Duodenal mucosa (tissue), 2 donors: ENCODE results near the gene CYP1A2.
"Not testable (repeated sequence)": the region's sequence is repeated elsewhere in the genome, so short reads cannot be mapped to it uniquely, and the experiment has no call there.

Source experiments
- H3K27ac ChIP-seq: one replicate; pipeline ENCODE4 v1.7.0; 2013; ENCODE audit warnings: low read depth, low read length
- H3K27me3 ChIP-seq, 2 donors: one replicate each; pipeline ENCODE4 v1.7.0; 2013; ENCODE audit warnings: low read length in 2 of 2, control low read depth in 1 of 2; ENCODE audit not compliant: insufficient read depth in 2 of 2, control insufficient read depth in 1 of 2
- H3K36me3 ChIP-seq, 2 donors: one replicate each; pipeline ENCODE4 v1.7.0; 2013; ENCODE audit warnings: low read length in 2 of 2, control low read depth in 1 of 2; ENCODE audit not compliant: insufficient read depth in 2 of 2, control insufficient read depth in 1 of 2
- H3K4me1 ChIP-seq, 2 donors: one replicate each; pipeline ENCODE4 v1.7.0; 2013; ENCODE audit warnings: low read length in 2 of 2, control low read depth in 1 of 2; ENCODE audit not compliant: insufficient read depth in 2 of 2, control insufficient read depth in 1 of 2
- H3K4me3 ChIP-seq, 2 donors: one replicate each; pipeline ENCODE4 v1.7.0; 2013; ENCODE audit warnings: low read length in 2 of 2, low read depth in 1 of 2
- H3K9ac ChIP-seq, 2 donors: one replicate each; pipeline ENCODE4 v1.7.0; 2013; ENCODE audit warnings: low read length in 2 of 2, low read depth in 1 of 2
- H3K9me3 ChIP-seq, 2 donors: one replicate each; pipeline ENCODE4 v1.7.0; 2013; ENCODE audit warnings: low read length in 2 of 2, control low read depth in 1 of 2; ENCODE audit not compliant: control insufficient read depth in 1 of 2

Gene CYP1A2

DNA sequence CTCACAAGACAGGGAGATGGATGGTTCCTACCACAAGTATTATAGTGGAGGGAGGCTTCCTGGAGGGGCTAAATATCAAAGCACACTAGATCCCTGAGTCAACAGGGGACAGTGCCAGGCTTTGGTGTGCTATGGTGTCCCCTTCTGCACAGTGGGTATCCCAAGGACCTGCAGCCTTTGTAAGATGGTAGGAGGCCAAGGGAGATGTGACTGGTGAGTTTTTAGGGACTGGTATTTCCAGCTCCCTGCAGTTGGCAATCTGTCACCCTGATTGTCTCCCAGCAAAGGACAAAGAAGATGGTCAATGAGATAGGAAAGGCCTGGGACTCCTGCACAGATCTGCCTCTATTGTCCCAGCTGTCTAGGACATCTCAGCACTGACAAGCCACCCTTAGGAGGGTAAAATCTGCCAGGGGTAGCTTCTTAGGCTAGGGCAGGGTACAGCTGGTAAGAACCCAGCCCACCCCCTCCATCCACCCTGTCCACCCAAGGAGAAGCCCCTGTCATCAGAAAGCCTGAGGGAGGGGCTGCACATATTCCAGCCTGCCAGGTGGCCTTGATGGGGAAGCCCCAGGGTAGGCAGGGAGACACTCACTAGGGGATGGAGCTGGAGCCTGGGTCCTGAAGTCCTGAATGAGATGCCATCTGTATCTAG is 23.9 kb upstream of the CYP1A2 start:
- H3K4me3 ChIP-seq = no peak overlapping the region
- no peak overlapping the region for H3K27ac ChIP-seq
- H3K9ac ChIP-seq = peak overlapping the region in 1 of 2 donors; percentile 3
- no peaks in the 10 kb centered on the region for H3K36me3 ChIP-seq
- peaks cover 7 to 16% of the 10 kb centered on the region in 2 donors for H3K4me1 ChIP-seq
- H3K27me3 ChIP-seq = peaks cover 14 to 19% of the 10 kb centered on the region in 2 donors
- H3K9me3 ChIP-seq = no peaks in the 10 kb centered on the region

- no peaks in the 10 kb centered on the region for H3K9me3 ChIP-seq
- H3K36me3 ChIP-seq = no peaks in the 10 kb centered on the region
- peaks cover 14 to 18% of the 10 kb centered on the region in 2 donors for H3K27me3 ChIP-seq
- peaks cover 7 to 16% of the 10 kb centered on the region in 2 donors for H3K4me1 ChIP-seq
- H3K9ac ChIP-seq = peak within 1 kb of the TSS; percentile 3 to 12
- no peak within 1 kb of the TSS for H3K27ac ChIP-seq
- H3K4me3 ChIP-seq = peak within 1 kb of the TSS; percentile 72
These were observed 23.3 kb upstream of the CYP1A2 start, which contains the start of gene CYP1A1 for GRCh38 chr15:74725225-74725774. Gene CYP1A1, minus strand, starts transcription at chr15:74725528. Its CDS starts 2,431 bp downstream, at chr15:74723097.

DNA sequence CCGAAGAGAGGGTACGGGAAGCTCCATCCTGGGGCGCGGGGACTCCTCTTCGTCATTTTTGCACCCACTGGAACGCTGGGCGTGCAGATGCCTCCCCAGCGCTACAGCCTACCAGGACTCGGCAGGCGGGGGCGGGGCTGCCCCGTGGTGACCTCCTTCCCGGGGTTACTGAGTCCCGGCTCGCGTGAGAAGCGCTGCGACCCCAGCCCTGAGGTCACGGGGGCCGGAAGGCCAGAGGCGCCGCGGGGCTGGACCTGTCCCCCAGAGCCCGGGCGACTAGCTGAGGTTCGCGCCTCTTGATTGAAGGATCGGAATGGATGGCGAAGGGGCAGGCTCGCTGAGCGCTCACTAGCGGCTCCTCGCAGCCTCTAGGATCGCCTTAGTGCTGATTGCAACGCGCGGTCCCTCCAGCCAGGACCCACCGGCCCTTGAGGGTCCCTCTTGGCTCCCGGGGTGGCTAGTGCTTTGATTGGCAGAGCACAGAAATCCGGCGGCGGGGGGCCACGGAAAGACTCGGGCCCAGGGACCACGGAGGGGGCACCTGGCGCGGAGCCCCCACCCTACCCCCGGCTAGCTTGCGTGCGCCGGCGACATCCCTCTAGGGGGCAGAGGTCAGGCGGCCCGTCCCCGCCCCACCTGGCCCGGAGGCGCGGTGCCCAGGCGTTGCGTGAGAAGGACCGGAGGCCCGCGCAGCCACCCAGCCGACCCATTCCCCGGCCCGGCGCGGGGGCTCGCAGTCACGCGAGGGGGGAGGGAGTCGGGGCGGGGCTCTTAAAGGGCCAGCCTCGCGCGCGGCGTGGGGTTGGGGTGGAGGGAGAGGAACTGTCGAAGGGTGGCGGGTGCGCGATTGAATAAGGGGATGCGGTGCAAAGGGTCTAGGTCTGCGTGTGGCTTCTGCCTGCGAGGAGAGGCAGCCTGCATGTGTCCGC is 22.5 kb upstream of the CYP1A2 start:
- Histone ChIP-seq H3K27ac (no peak overlapping the region), H3K9me3 (no peaks in the 10 kb centered on the region), H3K36me3 (no peaks in the 10 kb centered on the region), H3K4me1 (peaks cover 8 to 16% of the 10 kb centered on the region in 2 donors), H3K9ac (peak overlapping the region in 1 of 2 donors; percentile 25), H3K27me3 (peaks cover 14 to 16% of the 10 kb centered on the region in 2 donors), H3K4me3 (peak overlapping the region; percentile 72)

GRCh38 chr15:74726774-74727164 is 21.9 kb upstream of the CYP1A2 start:
- H3K4me3 ChIP-seq = peak overlapping the region; percentile 72
- peaks cover 13 to 20% of the 10 kb centered on the region in 2 donors for H3K27me3 ChIP-seq
- no peaks in the 10 kb centered on the region for H3K9me3 ChIP-seq
- peak overlapping the region in 1 of 2 donors; percentile 25 for H3K9ac ChIP-seq
- H3K4me1 ChIP-seq = peaks cover 13 to 16% of the 10 kb centered on the region in 2 donors
- no peak overlapping the region for H3K27ac ChIP-seq
- H3K36me3 ChIP-seq = no peaks in the 10 kb centered on the region

DNA sequence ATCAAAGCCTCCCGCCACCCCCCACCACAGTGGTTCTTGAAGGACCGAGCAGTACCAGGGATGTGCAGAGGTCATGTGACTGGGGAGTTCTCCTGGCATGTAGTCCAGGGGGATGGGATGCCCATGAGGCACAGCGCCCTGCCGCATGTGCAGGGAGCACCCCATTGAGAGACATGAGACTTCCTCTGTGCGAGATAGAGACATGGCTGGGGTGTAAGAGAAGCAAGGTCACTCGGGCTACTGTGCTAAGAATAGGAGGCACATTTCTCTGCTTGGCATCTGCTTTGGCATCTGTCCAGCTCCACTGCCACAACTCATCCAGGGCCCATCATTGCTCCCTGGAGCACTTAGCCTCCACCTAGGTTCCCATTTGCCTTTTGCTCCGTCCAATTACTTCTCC is 20.9 kb upstream of the CYP1A2 start:
- Histone ChIP-seq H3K27me3 (peaks cover 14 to 24% of the 10 kb centered on the region in 2 donors), H3K9ac (no peak overlapping the region)

GRCh38 chr15:74728699-74729098 is 19.9 kb upstream of the CYP1A2 start:
- not testable (repeated sequence) for H3K36me3 ChIP-seq, H3K9me3 ChIP-seq, H3K9ac ChIP-seq, H3K27ac ChIP-seq, H3K4me3 ChIP-seq
- Histone ChIP-seq H3K27me3 (peaks cover 17 to 30% of the 10 kb centered on the region in 2 donors), H3K4me1 (peaks cover 13 to 16% of the 10 kb centered on the region in 2 donors)

More for the DNA sequence above, 20.9 kb upstream of the CYP1A2 start:
- no peak overlapping the region for H3K27ac ChIP-seq
- no peaks in the 10 kb centered on the region for H3K9me3 ChIP-seq
- H3K36me3 ChIP-seq = no peaks in the 10 kb centered on the region
- H3K4me3 ChIP-seq = no peak overlapping the region
- peaks cover 13 to 16% of the 10 kb centered on the region in 2 donors for H3K4me1 ChIP-seq

DNA sequence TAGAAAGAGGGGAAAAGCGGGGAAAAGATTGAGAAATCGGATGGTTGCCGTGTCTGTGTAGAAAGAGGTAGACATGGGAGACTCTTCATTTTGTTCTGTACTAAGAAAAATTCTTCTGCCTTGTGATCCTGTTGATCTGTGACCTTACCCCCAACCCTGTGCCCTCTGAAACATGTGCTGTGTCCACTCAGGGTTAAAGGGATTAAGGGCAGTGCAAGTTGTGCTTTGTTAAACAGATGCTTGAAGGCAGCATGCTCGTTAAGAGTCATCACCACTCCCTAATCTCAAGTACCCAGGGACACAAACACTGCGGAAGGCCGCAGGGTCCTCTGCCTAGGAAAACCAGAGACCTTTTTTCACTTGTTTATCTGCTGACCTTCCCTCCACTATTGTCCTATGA is 19.3 kb upstream of the CYP1A2 start:
- H3K36me3 ChIP-seq, H3K9me3 ChIP-seq, H3K4me3 ChIP-seq, H3K27ac ChIP-seq, H3K9ac ChIP-seq: not testable (repeated sequence)
- Histone ChIP-seq H3K27me3 (peaks cover 17 to 30% of the 10 kb centered on the region in 2 donors), H3K4me1 (peaks cover 13 to 16% of the 10 kb centered on the region in 2 donors)

- Histone ChIP-seq H3K4me1 (peaks cover 13% of the 10 kb centered on the region in 2 donors), H3K27me3 (peaks cover 17 to 30% of the 10 kb centered on the region in 2 donors)
These were observed 17.9 kb upstream of the CYP1A2 start for GRCh38 chr15:74730619-74731316.

DNA sequence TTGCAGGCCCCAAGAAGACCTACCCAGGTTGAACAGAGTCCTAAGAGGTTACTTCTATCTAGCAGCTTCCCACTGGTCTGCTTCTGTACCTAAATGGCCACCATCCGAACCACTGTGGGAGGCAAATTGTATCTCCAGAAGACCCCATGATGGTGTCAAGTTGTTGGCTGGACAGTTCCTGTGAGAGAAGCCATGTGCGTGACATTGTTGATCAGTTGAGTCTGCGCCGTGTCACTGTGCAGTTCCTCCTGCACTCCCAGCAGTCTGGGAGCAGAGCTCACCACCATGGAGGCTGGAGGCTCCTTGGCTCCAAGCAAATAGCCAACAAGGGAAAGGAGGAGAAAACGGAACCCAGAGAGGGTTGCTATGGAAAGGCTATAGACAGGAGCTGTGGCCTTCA is 15.8 kb upstream of the CYP1A2 start:
- H3K27ac ChIP-seq = no peak overlapping the region
- peaks cover 0 to 6% of the 10 kb centered on the region in 2 donors for H3K4me1 ChIP-seq
- H3K36me3 ChIP-seq = no peaks in the 10 kb centered on the region
- H3K4me3 ChIP-seq = no peak overlapping the region
- peaks cover 5 to 23% of the 10 kb centered on the region in 2 donors for H3K27me3 ChIP-seq
- H3K9ac ChIP-seq = no peak overlapping the region
- no peaks in the 10 kb centered on the region for H3K9me3 ChIP-seq

More at GRCh38 chr15:74730619-74731316, 17.9 kb upstream of the CYP1A2 start:
- H3K27ac ChIP-seq = no peak overlapping the region
- no peak overlapping the region for H3K4me3 ChIP-seq
- H3K36me3 ChIP-seq = no peaks in the 10 kb centered on the region
- no peak overlapping the region for H3K9ac ChIP-seq
- no peaks in the 10 kb centered on the region for H3K9me3 ChIP-seq
